Right lobe of liver (tissue), 4 donors: ENCODE results near the gene DYSF.

Experiments
- POLR2A ChIP-seq: fragments of 450-650 bp; IDR thresholded peaks from one replicate; pipeline ENCODE4 v1.6.1; 2017; ENCODE audit warnings: antibody characterized with exemption, mild to moderate bottlenecking
- TF ChIP-seq, protein P1 (sequence below), 4 donors: fragments of 200-600 bp in 3 of 4; fragments of 450-650 bp in 1 of 4; IDR thresholded peaks; one replicate each; pipeline versions ENCODE4 v1.5.1 to v1.8.0; 2016 to 2022; ENCODE audit warnings: antibody characterized with exemption in 4 of 4, mild to moderate bottlenecking in 2 of 4
- donor health status: DM: no; HTN: no; CAD: no.
- donor health status: DM: no; HTN: no; CAD: no.
- donor health status: DM: no; HTN: yes; CAD: no.

DNA sequence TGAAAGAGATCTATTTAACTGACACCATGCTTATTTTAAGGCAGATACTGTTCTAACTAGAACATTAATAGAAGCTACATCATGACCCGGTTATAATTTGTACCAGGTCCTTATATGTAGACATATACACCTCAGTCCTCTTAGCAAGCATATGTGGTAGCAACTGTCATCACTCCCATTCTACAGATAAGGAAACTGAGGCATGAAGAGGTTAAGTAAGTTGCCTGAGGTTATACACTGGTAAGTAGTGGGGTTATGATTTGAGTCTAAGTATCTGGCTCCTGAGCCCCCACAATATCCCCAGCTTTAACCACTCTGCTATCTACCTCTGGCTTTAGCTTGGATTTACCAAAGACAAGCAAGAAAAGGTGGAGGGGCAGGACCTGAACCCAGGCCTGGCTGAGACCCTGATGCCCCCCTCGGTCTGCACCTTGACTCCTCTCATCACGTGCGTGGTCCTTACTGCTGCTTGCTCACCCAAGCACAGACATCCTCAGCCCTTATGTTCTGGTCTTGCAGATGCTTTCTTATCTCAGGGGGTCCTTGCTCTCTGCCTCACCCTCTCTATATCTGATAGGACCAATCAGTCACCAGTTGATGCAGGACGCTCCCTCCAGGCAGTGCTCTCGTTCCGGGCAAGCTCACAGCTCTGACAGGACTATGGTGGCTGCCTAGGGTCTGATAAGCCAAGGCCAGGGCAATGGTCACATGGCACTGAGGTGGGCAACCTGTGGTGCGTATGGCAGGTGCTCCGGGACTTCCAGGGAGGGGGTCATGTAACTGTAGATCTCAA, 4.0 kb downstream of the DYSF start:
- TF ChIP-seq, protein P1, sequence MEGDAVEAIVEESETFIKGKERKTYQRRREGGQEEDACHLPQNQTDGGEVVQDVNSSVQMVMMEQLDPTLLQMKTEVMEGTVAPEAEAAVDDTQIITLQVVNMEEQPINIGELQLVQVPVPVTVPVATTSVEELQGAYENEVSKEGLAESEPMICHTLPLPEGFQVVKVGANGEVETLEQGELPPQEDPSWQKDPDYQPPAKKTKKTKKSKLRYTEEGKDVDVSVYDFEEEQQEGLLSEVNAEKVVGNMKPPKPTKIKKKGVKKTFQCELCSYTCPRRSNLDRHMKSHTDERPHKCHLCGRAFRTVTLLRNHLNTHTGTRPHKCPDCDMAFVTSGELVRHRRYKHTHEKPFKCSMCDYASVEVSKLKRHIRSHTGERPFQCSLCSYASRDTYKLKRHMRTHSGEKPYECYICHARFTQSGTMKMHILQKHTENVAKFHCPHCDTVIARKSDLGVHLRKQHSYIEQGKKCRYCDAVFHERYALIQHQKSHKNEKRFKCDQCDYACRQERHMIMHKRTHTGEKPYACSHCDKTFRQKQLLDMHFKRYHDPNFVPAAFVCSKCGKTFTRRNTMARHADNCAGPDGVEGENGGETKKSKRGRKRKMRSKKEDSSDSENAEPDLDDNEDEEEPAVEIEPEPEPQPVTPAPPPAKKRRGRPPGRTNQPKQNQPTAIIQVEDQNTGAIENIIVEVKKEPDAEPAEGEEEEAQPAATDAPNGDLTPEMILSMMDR (IDR thresholded peaks at IDR 0.05), result no peak
- no peak for TF ChIP-seq POLR2A
